ENCODE results near the gene GSC.

- no peak for TF ChIP-seq SNAI2 (CRISPR knock-in tag; IDR thresholded peaks at IDR 0.05)
- TF ChIP-seq RARB (CRISPR knock-in tag; IDR thresholded peaks at IDR 0.05) = no peak
- no peak for TF ChIP-seq GLIS3 (CRISPR knock-in tag; IDR thresholded peaks at IDR 0.05)
- TF ChIP-seq ZFP30 (CRISPR knock-in tag; IDR thresholded peaks at IDR 0.05) = no peak
- TF ChIP-seq ZC3H10 (CRISPR knock-in tag; IDR thresholded peaks at IDR 0.05) = no peak
- no peak for TF ChIP-seq PATZ1 (CRISPR knock-in tag; IDR thresholded peaks at IDR 0.05; ENCODE audit: borderline replicate concordance)
- no peak for TF ChIP-seq ZNF565 (CRISPR knock-in tag; conservative IDR thresholded peaks at IDR 0.05; ENCODE audit: low read depth)
- no peak for TF ChIP-seq ISL1 (CRISPR knock-in tag; IDR thresholded peaks at IDR 0.05)
These were observed 35.9 kb upstream of the GSC start for GRCh38 chr14:94805680-94806288.

All from SK-N-SH treated with all-trans-retinoic acid at 6 μM for 48 hours (cell line).